ENCODE measurements around the gene CPA4. TPM values are rescaled to one million over a fixed set of nuclear protein-coding genes. Genes with fewer than 3 reads are reported as not detected.

The CPA4 gene
- total RNA-seq, 2 experiments from 2014 or later = not detected

- Mint-ChIP-seq H3K27me3 (peaks cover 1% of the 10 kb centered on the region), H3K36me3 (ENCODE audit: low read depth) (no peaks in the 10 kb centered on the region), H3K27ac (no peak within 1 kb of the TSS), H3K4me1 (no peaks in the 10 kb centered on the region), H3K4me3 (no peak within 1 kb of the TSS), H3K9me3 (peaks cover 2% of the 10 kb centered on the region)
- ChIA-PET POLR2A (no interaction called here), CTCF (interaction anchor here (1.5 to 1.7 kb wide), 2 partner anchors 12 to 19 kb away, joined by 3 to 5 read pairs; no protein-coding TSS in a partner anchor)
- no peak for DNase-seq
Observed at GRCh38 chr7:130344271-130344866, 51.4 kb downstream of the CPA4 start, which contains the start of gene CPA5. Gene CPA5 (plus strand): TSS chr7:130344816. CDS start chr7:130346486, 1,670 bp downstream.

- H3K36me3 Mint-ChIP-seq (ENCODE audit: low read depth) = no peaks in the 10 kb centered on the region
- CTCF ChIA-PET = interaction anchor here (1.5 to 1.7 kb wide), 2 partner anchors 11 to 18 kb away, joined by 3 to 5 read pairs; no protein-coding TSS in a partner anchor
- no peak for DNase-seq
- H3K27ac Mint-ChIP-seq = no peak overlapping the region
- no peak overlapping the region for H3K4me3 Mint-ChIP-seq
- peaks cover 1% of the 10 kb centered on the region for H3K27me3 Mint-ChIP-seq
- POLR2A ChIA-PET = no interaction called here
- H3K4me1 Mint-ChIP-seq = peaks cover 4% of the 10 kb centered on the region
- H3K9me3 Mint-ChIP-seq = peaks cover 2% of the 10 kb centered on the region
Observed at GRCh38 chr7:130345136-130345535, 52.2 kb downstream of the CPA4 start.

GRCh38 chr7:130345725-130346124, 52.8 kb downstream of the CPA4 start:
- peaks cover 7% of the 10 kb centered on the region for H3K4me1 Mint-ChIP-seq
- peaks cover 2% of the 10 kb centered on the region for H3K9me3 Mint-ChIP-seq
- H3K36me3 Mint-ChIP-seq (ENCODE audit: low read depth) = no peaks in the 10 kb centered on the region
- ChIA-PET POLR2A (no interaction called here), CTCF (interaction anchor here (1.1 to 1.7 kb wide), 2 partner anchors 17 to 26 kb away, joined by 4 to 5 read pairs; no protein-coding TSS in a partner anchor)
- no peak for DNase-seq
- peaks cover 1% of the 10 kb centered on the region for H3K27me3 Mint-ChIP-seq
- no peak overlapping the region for H3K27ac Mint-ChIP-seq
- H3K4me3 Mint-ChIP-seq = no peak overlapping the region

- no peak for DNase-seq
- Mint-ChIP-seq H3K27me3 (peaks cover 1% of the 10 kb centered on the region), H3K9me3 (peaks cover 2% of the 10 kb centered on the region), H3K27ac (no peak overlapping the region), H3K4me3 (no peak overlapping the region), H3K36me3 (ENCODE audit: low read depth) (no peaks in the 10 kb centered on the region), H3K4me1 (peaks cover 11% of the 10 kb centered on the region)
- ChIA-PET POLR2A (no interaction called here), CTCF (interaction anchor here (1.1 to 1.7 kb wide), 2 partner anchors 17 to 25 kb away, joined by 4 to 5 read pairs; no protein-coding TSS in a partner anchor)
Observed at GRCh38 chr7:130346177-130346905, 53.4 kb downstream of the CPA4 start.

GRCh38 chr7:130346941-130347340, 54.0 kb downstream of the CPA4 start:
- ChIA-PET CTCF (no interaction called here), POLR2A (no interaction called here)
- H3K36me3 Mint-ChIP-seq (ENCODE audit: low read depth) = no peaks in the 10 kb centered on the region
- H3K27ac Mint-ChIP-seq = no peak overlapping the region
- H3K27me3 Mint-ChIP-seq = peaks cover 1% of the 10 kb centered on the region
- peaks cover 13% of the 10 kb centered on the region for H3K4me1 Mint-ChIP-seq
- H3K4me3 Mint-ChIP-seq = no peak overlapping the region
- DNase-seq = no peak
- no peaks in the 10 kb centered on the region for H3K9me3 Mint-ChIP-seq

- no peaks in the 10 kb centered on the region for H3K36me3 Mint-ChIP-seq (ENCODE audit: low read depth)
- peaks cover 13% of the 10 kb centered on the region for H3K4me1 Mint-ChIP-seq
- H3K4me3 Mint-ChIP-seq = no peak overlapping the region
- H3K9me3 Mint-ChIP-seq = no peaks in the 10 kb centered on the region
- no peak for DNase-seq
- no peak overlapping the region for H3K27ac Mint-ChIP-seq
- ChIA-PET POLR2A (no interaction called here), CTCF (interaction anchor here (1.1 kb wide), 1 partner anchor 17 kb away, joined by 4 read pairs; no protein-coding TSS in a partner anchor)
- H3K27me3 Mint-ChIP-seq = no peaks in the 10 kb centered on the region
Observed at GRCh38 chr7:130349911-130350782, 57.2 kb downstream of the CPA4 start.

- Mint-ChIP-seq H3K4me3 (no peak overlapping the region), H3K36me3 (ENCODE audit: low read depth) (no peaks in the 10 kb centered on the region), H3K9me3 (no peaks in the 10 kb centered on the region), H3K27ac (peak overlapping the region; percentile 51), H3K27me3 (no peaks in the 10 kb centered on the region), H3K4me1 (peaks cover 13% of the 10 kb centered on the region)
- ChIA-PET CTCF (interaction anchor here (1.1 kb wide), 1 partner anchor 19 kb away, joined by 4 read pairs; no protein-coding TSS in a partner anchor), POLR2A (no interaction called here)
- no peak for DNase-seq
Observed at GRCh38 chr7:130350945-130351790, 58.2 kb downstream of the CPA4 start.

GRCh38 chr7:130351791-130352090, 58.8 kb downstream of the CPA4 start:
- Mint-ChIP-seq H3K27ac (no peak overlapping the region), H3K9me3 (no peaks in the 10 kb centered on the region), H3K36me3 (ENCODE audit: low read depth) (no peaks in the 10 kb centered on the region), H3K27me3 (no peaks in the 10 kb centered on the region), H3K4me3 (no peak overlapping the region), H3K4me1 (peaks cover 13% of the 10 kb centered on the region)
- no peak for DNase-seq
- POLR2A ChIA-PET = no interaction called here
- CTCF ChIA-PET = no interaction called here

- DNase-seq = no peak
- no peak overlapping the region for H3K4me3 Mint-ChIP-seq
- ChIA-PET CTCF (no interaction called here), POLR2A (no interaction called here)
- no peaks in the 10 kb centered on the region for H3K36me3 Mint-ChIP-seq (ENCODE audit: low read depth)
- no peak overlapping the region for H3K27ac Mint-ChIP-seq
- no peaks in the 10 kb centered on the region for H3K9me3 Mint-ChIP-seq
- no peaks in the 10 kb centered on the region for H3K27me3 Mint-ChIP-seq
- H3K4me1 Mint-ChIP-seq = peaks cover 13% of the 10 kb centered on the region
Observed at GRCh38 chr7:130352194-130353074, 59.5 kb downstream of the CPA4 start.

- ChIA-PET CTCF (no interaction called here), POLR2A (no interaction called here)
- H3K36me3 Mint-ChIP-seq (ENCODE audit: low read depth) = no peaks in the 10 kb centered on the region
- H3K4me1 Mint-ChIP-seq = peaks cover 13% of the 10 kb centered on the region
- peaks cover under 1% of the 10 kb centered on the region for H3K9me3 Mint-ChIP-seq
- H3K27me3 Mint-ChIP-seq = no peaks in the 10 kb centered on the region
- DNase-seq = no peak
- H3K4me3 Mint-ChIP-seq = no peak overlapping the region
- H3K27ac Mint-ChIP-seq = no peak overlapping the region
Observed at GRCh38 chr7:130353196-130353595, 60.2 kb downstream of the CPA4 start.

- peaks cover 2% of the 10 kb centered on the region for H3K4me1 Mint-ChIP-seq
- CTCF ChIA-PET = interaction anchor here (1.1 kb wide), 1 partner anchor 12 kb away, joined by 3 read pairs; the partner anchor contains the start of gene CPA5
- no peaks in the 10 kb centered on the region for H3K27me3 Mint-ChIP-seq
- no peak overlapping the region for H3K4me3 Mint-ChIP-seq
- H3K27ac Mint-ChIP-seq = no peak overlapping the region
- peaks cover 13% of the 10 kb centered on the region for H3K9me3 Mint-ChIP-seq
- no peak for DNase-seq
- POLR2A ChIA-PET = no interaction called here
- no peaks in the 10 kb centered on the region for H3K36me3 Mint-ChIP-seq (ENCODE audit: low read depth)
Observed at GRCh38 chr7:130356121-130356875, 63.3 kb downstream of the CPA4 start.
